Smooth muscle cell (in vitro differentiated cells): ENCODE data around the gene TRMT44. TPM values are rescaled to one million over a fixed set of nuclear protein-coding genes. Genes with fewer than 3 reads are reported as not detected.

ENCODE experiments used
- DNase-seq: peaks from one replicate; lab custom pipeline; 2025; ENCODE audit not compliant: unreplicated experiment; lab: John Stamatoyannopoulos, UW
- H2AFZ ChIP-seq: fragments of 200-600 bp; sonication (generic); 2 replicates; pipeline ENCODE4 v1.6.0; 2016; ENCODE audit warnings: antibody characterized with exemption, low read depth, mild to moderate bottlenecking
- H3F3A ChIP-seq: fragments of 200-600 bp; sonication (generic); 2 replicates; pipeline ENCODE4 v1.6.0; 2017; ENCODE audit warnings: antibody characterized with exemption, low read depth
- H3K27ac ChIP-seq: fragments of 200-600 bp; sonication (generic); 2 replicates; pipeline ENCODE4 v1.5.1; 2016; ENCODE audit warnings: low read depth, mild to moderate bottlenecking
- H3K27me3 ChIP-seq: fragments of 200-600 bp; sonication (generic); 2 replicates; pipeline ENCODE4 v1.6.1; 2016; ENCODE audit warnings: low read depth, mild to moderate bottlenecking
- H3K36me3 ChIP-seq: fragments of 200-600 bp; sonication (generic); 2 replicates; pipeline ENCODE4 v1.5.1; 2016; ENCODE audit warnings: low read depth
- H3K4me1 ChIP-seq: fragments of 200-600 bp; sonication (generic); 2 replicates; pipeline ENCODE4 v1.5.1; 2016; ENCODE audit warnings: low read depth
- H3K4me2 ChIP-seq: fragments of 200-600 bp; sonication (generic); 2 replicates; pipeline ENCODE4 v1.6.0; 2016; ENCODE audit warnings: mild to moderate bottlenecking
- H3K4me3 ChIP-seq: fragments of 200-600 bp; sonication (generic); 2 replicates; pipeline ENCODE4 v1.5.1; 2016; ENCODE audit warnings: mild to moderate bottlenecking
- H3K79me2 ChIP-seq: fragments of 200-600 bp; sonication (generic); 2 replicates; pipeline ENCODE4 v1.6.0; 2016; ENCODE audit warnings: low read depth, mild to moderate bottlenecking
- H3K9ac ChIP-seq: fragments of 200-600 bp; sonication (generic); 2 replicates; pipeline ENCODE4 v1.6.0; 2016; ENCODE audit warnings: low read depth
- H3K9me3 ChIP-seq: fragments of 200-600 bp; sonication (generic); replicated peaks from 2 replicates; pipeline ENCODE4 v1.5.1; 2016; ENCODE audit warnings: low read depth
- H4K20me1 ChIP-seq: fragments of 200-600 bp; sonication (generic); 2 replicates; pipeline ENCODE4 v1.6.0; 2016; ENCODE audit warnings: low read depth
- CTCF ChIP-seq: fragments of 200-600 bp; sonication (generic); IDR thresholded peaks from 2 replicates; pipeline ENCODE4 v1.5.1; 2017; ENCODE audit warnings: borderline replicate concordance, mild to moderate bottlenecking, antibody characterized with exemption; ENCODE audit not compliant: insufficient read depth, poor library complexity, severe bottlenecking
- WGBS: methylation state at CpG from one replicate; pipeline ENCODE4 v1.1.7; 2016; ENCODE audit warnings: low lambda C conversion rate; 5-methylcytosine and 5-hydroxymethylcytosine counted together
- polyA plus RNA-seq: library from polyadenylated mRNA; unstranded; fragments of >200 nt; fragmentation: Nextera tagmentation; extraction: Ambion mirVana; gene quantifications from 2 replicates; pipeline ENCODE4 v1.2.1, GENCODE V29; 2016
- total RNA-seq: library from RNA; depleted of rRNA; stranded (reverse); fragments of >200 nt; gene quantifications from 2 replicates; pipeline ENCODE4 v1.2.3, GENCODE V29; 2014

The TRMT44 gene
- total and polyA plus RNA-seq, 2 experiments from 2014 or later: 5.0 to 18.7 TPM

- Histone ChIP-seq H3K9ac (no peak overlapping the region), H3K79me2 (no peaks in the 10 kb centered on the region), H3K4me1 (peaks cover 15% of the 10 kb centered on the region), H3K27ac (no peak overlapping the region), H4K20me1 (no peaks in the 10 kb centered on the region), H3K4me2 (no peak overlapping the region), H2AFZ (no peak overlapping the region), H3K9me3 (no peaks in the 10 kb centered on the region), H3K36me3 (no peaks in the 10 kb centered on the region), H3K4me3 (no peak overlapping the region), H3F3A (no peaks in the 10 kb centered on the region), H3K27me3 (no peaks in the 10 kb centered on the region)
- no peak for DNase-seq
- WGBS: 75% methylated on average over 10 of the region's 11 CpGs
- TF ChIP-seq CTCF: no peak
Measured at GRCh38 chr4:8503801-8504200, 63.2 kb downstream of the TRMT44 start.

GRCh38 chr4:8504279-8505007 is 63.9 kb downstream of the TRMT44 start:
- Histone ChIP-seq H4K20me1 (no peaks in the 10 kb centered on the region), H3F3A (no peaks in the 10 kb centered on the region), H3K79me2 (no peaks in the 10 kb centered on the region), H3K4me2 (no peak overlapping the region), H3K27ac (no peak overlapping the region), H3K9me3 (no peaks in the 10 kb centered on the region), H3K9ac (no peak overlapping the region), H3K4me1 (peaks cover 15% of the 10 kb centered on the region), H3K27me3 (no peaks in the 10 kb centered on the region), H3K36me3 (no peaks in the 10 kb centered on the region), H3K4me3 (no peak overlapping the region), H2AFZ (no peak overlapping the region)
- no peak for DNase-seq
- no peak for TF ChIP-seq CTCF
- WGBS: 88% methylated on average over 15 of the region's 15 CpGs

GRCh38 chr4:8505229-8505628 is 64.7 kb downstream of the TRMT44 start:
- Histone ChIP-seq H3K79me2 (no peaks in the 10 kb centered on the region), H3K4me1 (peaks cover 15% of the 10 kb centered on the region), H3K4me3 (no peak overlapping the region), H3K36me3 (no peaks in the 10 kb centered on the region), H4K20me1 (no peaks in the 10 kb centered on the region), H3K27ac (no peak overlapping the region), H3F3A (no peaks in the 10 kb centered on the region), H3K9me3 (no peaks in the 10 kb centered on the region), H3K27me3 (no peaks in the 10 kb centered on the region), H3K4me2 (no peak overlapping the region), H2AFZ (no peak overlapping the region), H3K9ac (no peak overlapping the region)
- DNase-seq: no peak
- TF ChIP-seq CTCF: no peak
- 98% methylated on average over 7 of the region's 7 CpGs for WGBS

GRCh38 chr4:8506006-8506372 is 65.4 kb downstream of the TRMT44 start:
- H3K9ac ChIP-seq: no peak overlapping the region
- no peaks in the 10 kb centered on the region for H3K79me2 ChIP-seq
- H4K20me1 ChIP-seq: no peaks in the 10 kb centered on the region
- no peak for TF ChIP-seq CTCF
- H3K27ac ChIP-seq: no peak overlapping the region
- H2AFZ ChIP-seq: peak overlapping the region; percentile 43
- peak overlapping the region; percentile 54 for H3K4me2 ChIP-seq
- WGBS: 61% methylated on average over 5 of the region's 5 CpGs
- no peaks in the 10 kb centered on the region for H3K36me3 ChIP-seq
- H3K27me3 ChIP-seq: no peaks in the 10 kb centered on the region
- H3K4me1 ChIP-seq: peaks cover 15% of the 10 kb centered on the region
- no peak overlapping the region for H3K4me3 ChIP-seq
- no peaks in the 10 kb centered on the region for H3F3A ChIP-seq
- DNase-seq: no peak
- H3K9me3 ChIP-seq: no peaks in the 10 kb centered on the region
